NCI-H187 (cell line): ENCODE measurements around the gene DGCR2.
"Not testable (repeated sequence)": the region's sequence is repeated elsewhere in the genome, so short reads cannot be mapped to it uniquely, and the experiment has no call there.

ENCODE experiments used
- DNase-seq, 2 experiments: peaks; one replicate each; lab custom pipeline; 2025; lab: John Stamatoyannopoulos, UW

Gene DGCR2

GRCh38 chr22:19084126-19084525, 38.1 kb downstream of the DGCR2 start:
- not testable (repeated sequence) for DNase-seq

- no peak for DNase-seq
Observed at GRCh38 chr22:19082793-19083192, 39.4 kb downstream of the DGCR2 start.

DNA sequence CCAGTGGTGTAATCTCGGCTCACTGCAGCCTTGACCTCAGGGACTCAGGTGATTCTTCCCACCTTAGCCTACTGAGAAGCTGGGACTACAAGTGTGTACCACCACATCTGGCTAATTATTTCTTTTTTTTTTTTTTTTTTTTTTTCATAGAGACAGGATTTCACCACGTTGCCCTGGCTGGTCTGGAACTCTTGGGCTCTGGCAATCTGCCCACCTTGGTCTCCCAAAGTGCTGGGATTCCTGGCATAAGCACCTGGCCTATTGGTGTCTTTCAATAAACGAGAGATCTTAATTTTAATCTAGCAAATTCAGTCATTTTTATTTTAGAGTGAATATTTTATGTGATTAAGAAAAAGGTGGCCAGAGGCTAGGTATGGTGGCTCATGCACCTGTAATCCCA, 40.1 kb downstream of the DGCR2 start:
- DNase-seq = no peak

DNA sequence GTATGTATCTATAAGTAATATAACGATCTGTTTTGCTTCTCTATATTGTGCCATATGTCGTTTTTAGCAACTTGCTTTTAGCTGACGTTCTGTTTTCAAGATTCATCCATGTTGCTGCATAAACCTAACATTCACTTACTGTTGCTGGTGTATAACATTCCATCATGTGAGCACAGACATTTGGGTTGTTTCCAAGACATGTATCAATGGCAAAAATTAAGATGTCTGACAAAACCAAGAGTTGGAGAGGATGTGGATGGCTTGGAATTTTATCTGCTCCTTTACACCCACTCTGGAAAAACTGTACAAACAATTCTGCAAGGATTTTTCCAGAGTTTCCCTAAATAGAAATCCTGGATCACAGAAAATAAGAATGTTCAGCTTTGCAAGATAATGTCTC, 40.9 kb downstream of the DGCR2 start:
- DNase-seq = no peak

- no peak for DNase-seq
Observed at GRCh38 chr22:19080853-19081252, 41.4 kb downstream of the DGCR2 start.

DNA sequence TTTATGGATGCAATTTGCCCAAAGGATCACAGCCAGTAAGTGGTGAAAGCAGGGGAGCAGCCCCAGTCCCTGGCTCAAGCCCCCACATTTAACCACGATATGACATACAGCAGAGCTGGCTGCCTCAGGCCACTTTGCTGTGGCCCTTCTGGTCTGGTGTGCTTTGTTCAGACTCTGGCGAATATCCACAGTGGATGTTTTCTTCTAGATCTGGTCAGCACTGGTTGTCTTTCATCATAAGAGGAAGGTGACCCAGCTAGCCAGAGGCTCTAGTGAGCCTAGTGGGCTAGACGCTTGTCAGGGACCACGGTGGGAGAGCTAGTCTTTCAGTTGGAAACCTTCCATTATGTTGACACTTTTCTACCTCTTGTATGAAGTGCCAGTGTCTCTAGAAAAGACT, 42.5 kb downstream of the DGCR2 start:
- DNase-seq = no peak

DNA sequence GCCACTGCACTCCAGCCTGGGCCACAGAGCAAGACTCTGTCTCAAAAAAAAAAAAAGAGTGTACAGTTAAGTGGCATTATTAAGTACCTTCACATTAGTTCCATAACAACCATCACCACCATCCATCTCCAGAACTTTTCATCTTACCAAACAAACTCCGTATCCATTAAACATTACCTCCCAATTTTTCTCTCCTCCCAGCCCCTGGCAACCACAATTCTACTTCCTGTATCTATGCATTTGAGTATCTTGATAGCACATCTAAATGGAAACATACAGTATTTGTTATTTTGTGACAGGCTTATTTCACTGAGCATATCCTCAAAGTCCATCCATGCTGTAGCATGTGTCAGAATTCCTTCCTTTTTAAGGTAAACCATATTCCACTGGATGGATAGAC, 46.8 kb downstream of the DGCR2 start:
- no peak for DNase-seq

DNA sequence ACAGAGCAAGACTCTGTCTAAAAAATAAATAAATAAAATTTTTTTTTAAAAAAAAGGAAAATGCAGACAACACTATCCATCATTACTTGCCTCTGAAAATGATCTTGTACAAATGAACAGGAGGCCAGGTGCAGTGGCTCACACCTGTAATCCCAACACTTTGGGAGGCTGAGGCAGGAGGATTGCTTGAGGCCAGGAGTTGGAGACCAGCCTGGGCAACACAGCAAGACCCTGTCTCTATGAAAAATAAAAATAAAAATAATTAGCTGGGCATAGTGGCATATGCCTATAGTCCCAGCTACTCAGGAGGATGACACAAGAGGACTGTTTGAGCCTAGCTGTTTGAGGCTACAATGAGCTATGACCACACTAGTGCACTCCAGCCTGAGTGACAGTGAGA, 49.4 kb downstream of the DGCR2 start:
- DNase-seq = not testable (repeated sequence)

GRCh38 chr22:19070397-19071169, 51.6 kb downstream of the DGCR2 start:
- no peak for DNase-seq

DNA sequence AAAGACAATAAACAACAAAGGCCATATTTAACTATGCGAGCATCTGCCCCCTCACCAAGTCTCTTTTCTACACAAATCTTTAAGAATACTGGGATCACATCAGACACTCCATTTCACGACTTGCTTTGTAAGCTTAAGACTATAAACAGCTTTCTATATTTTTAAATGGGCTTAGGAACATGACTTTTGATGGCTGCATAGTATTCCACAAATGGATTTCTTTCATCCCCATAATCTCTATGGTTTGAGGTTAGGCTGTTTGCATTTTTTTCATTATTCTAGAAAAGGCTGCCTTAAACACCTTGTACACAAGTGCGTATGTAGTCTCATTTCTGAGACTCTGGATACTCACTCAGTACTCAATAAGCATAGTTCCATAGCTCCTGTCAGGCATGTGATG, 52.8 kb downstream of the DGCR2 start:
- no peak for DNase-seq

DNA sequence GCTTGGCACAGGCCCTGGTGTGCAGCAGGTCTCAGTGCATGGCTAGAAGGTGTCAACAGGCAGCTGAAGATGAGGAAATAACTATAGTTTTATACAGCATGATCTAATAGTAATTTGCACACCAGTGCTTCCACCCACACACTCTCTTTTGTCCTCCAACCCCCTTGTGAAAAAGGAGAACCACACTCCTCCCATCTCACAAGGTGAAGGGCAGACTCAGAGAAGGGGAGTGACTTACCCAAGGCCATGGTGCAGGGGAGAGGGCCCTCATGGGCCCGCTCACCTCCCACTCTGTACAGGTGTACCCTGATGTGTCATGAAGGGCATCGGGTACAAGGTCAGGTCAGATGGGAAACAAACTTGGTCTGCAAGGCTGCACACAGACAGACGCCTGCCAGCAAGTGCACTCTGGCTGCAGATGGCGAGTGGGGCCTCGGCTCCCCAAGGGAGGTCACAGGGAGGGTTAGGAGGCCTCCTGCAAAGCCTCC, 53.4 kb downstream of the DGCR2 start:
- DNase-seq = no peak

DNA sequence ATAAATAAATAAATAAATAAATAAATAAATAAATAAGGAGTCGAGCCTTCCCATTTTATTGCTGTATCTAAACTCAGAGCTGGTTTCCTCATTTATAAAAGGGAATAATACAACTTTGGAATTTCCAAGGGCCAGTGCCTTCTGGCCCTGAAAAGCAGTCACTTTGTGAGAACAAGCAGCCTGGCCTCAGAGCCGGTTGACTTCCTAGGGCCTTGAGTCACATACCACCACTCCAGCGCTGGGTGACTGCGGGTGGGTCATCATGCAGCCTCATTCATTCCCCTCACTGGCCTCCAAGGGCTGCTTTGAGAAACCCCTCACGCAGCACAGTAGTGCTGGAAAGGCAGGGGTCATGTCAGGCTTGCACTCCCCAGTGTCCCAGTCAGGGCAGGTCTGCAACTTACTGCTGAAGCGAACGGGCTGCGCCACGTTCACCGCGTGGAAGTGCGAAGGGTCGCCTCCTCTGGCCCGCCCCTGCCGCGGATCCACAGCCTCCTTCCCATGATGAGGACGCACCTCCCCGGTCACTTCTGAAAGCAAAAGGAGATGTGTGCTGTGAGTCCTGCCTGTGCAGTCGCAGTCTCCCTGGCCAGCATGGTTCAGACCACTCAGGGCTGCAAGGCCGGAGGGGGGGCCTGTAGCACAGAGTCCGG, 54.4 kb downstream of the DGCR2 start:
- no peak for DNase-seq

DNA sequence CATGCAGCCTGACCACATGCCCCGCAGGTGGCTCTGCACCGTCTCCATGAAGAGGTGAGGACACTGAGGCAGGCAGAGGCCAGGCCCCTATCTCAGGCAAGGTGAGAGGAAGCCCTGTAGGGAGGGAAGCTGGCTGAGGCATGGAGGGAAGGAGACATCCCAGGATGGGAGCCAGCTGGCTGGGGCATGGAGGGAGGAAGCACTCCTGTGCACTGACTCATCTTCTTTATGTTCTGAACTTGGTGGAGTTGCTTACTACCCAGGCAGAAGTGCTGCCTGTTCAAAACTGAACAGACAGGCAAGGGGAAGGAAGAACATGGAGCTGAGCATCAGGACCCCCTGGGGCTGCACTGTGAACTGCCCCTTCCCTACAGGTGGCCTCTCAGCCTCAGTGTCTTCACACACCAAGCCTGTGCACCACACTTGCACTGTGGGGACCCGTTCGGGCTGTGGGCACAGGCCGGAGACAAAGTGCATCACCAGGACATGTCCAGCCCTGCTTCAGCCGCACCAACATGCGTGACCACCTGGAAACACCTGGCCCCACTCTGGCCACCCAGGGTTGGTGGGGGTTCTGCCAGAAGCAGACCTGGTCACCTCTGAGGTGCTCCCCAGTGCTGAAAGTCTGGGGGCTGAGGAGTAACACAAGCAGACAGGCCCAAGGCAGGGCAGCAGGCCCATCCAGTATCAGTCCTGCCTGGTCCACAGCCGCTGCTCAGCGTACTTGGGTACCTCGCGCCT, 55.5 kb downstream of the DGCR2 start:
- DNase-seq = no peak

DNA sequence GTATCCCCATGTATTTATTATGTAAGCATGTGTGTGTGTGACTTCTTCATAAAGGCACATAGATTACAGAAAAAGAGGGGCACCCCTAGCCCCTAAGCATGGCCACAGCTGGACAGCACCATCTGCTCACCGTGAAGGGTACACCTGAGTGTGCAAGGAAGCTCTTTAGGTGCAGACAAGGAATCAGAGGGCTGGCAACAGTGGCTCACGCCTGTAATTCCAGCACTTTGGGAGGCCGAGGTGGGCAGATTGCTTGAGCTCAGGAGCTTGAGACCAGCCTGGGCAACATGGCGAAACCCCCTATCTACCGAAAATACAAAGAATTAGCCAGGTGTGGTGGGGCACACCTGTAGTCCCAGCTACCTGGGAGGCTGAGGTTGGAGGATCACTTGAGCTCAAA, 56.3 kb downstream of the DGCR2 start:
- no peak for DNase-seq

DNA sequence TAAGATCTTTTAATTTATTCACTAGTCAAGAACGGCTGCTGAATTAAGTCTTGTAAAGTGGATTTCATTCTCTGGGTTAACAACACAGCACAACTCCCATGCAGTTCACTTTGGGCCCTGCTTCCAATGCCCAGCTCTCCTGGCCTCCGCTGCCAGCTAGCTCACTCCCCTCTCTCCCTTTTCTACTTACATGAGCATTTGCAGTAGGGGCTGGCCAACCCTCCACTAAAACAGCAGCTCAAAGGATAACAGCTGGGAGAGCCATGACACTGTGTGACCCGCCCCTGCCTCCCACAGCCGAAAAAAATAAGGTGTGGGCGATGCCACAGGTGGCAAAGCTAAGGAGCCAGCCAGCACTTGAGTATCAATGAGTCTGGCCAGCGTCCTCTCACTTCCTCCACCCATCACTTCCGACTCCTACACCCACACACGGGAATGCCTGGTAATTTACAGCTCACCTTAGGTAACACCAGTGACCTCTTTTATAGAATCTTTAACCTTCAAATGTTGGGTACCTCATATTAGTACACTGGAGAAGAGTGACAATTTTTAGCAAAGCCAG, 56.8 kb downstream of the DGCR2 start:
- DNase-seq = no peak

GRCh38 chr22:19064354-19065054, 57.7 kb downstream of the DGCR2 start:
- DNase-seq = no peak

DNA sequence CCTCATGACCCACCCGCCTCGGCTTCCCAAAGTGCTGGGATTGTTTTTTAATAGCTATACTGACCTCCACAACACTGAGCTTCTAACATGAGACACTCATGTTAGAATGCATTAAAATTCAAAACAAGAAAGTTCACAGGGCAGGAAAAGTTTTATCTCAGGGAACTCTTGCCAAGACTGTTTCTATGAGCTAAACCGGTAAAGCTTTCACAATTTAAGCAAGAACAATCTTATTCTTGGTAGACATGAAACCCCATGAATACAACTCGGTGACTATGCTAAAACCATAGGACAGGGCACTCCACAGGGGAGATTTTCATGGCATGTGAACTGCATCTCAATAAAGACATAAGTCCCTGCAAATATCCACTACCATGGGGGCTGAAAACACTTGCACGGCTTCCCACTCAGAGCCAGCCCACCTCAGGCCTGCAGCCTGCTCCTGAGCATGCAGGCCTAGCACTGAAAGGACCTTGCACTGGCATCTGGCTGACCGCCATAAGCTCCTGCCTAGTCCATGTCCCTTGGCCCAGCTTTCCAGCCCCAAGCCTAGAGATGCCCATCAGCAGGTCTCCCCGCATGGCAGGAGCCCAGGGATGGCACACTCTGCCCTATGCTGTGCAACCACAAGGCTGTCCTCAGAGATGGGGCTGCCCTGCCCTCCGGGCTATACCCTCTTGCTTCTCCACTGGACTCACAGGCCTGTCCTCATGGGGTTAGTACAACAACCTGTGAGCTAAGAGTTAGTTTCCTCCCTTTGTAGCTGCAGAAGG, 58.4 kb downstream of the DGCR2 start:
- DNase-seq = no peak

GRCh38 chr22:19062943-19063308, 59.3 kb downstream of the DGCR2 start:
- no peak for DNase-seq

DNA sequence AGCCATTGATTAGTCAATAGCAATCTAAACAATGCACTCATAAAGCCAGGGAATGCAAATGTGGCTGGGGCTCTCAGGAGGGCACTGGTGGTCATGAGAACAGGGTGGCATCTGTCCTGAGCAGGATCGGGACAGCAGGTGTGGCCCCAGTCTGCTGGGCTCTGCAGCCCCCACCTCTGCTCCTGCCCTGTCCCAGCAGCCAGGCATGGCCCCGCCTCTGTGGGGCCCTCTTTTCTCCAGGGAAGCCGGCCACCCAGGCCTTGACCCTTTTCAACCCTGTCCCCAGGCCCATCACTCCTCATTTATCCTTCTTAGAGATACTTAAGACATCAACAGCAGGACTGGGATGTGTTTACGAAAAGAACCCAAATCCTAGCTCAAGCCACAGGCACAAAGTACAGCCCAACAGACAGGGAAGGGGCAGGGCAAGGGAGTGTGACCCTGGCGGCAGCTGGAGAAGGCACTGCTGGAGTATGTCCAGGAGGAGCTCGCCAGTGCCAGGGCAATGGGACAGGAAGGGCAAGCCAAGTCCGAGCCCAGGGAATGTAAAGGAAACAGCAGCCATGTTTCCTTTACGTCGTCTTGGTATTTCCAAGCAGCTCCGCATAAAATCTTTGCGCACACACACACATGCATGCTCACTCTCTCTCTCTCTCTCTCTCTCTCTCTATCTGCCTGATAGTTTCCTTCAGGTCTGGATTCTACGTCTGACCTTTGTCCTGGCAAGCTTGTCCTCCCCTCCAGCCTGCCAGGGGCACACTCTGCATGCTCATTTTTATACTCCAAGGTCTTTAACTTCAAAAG, 59.9 kb downstream of the DGCR2 start:
- DNase-seq = no peak

GRCh38 chr22:19061471-19062138, 60.6 kb downstream of the DGCR2 start:
- DNase-seq = no peak
